TTC549 (cell line): ENCODE data around the gene TRIM4.
"Not testable (repeated sequence)": the region's sequence is repeated elsewhere in the genome, so short reads cannot be mapped to it uniquely, and the experiment has no call there.

ENCODE experiments used
- FAIRE-seq: peaks from 2 replicates; lab custom pipeline; 2012; peaks lifted over from hg19 to GRCh38; lab: Jason Lieb, UNC

TRIM4 gene

GRCh38 chr7:99919814-99920112 lies 433 bp upstream of the TRIM4 start:
- FAIRE-seq = no peak

- no peak for FAIRE-seq
Observed at GRCh38 chr7:99910976-99911375, 8.4 kb downstream of the TRIM4 start.

- FAIRE-seq = no peak
Observed at GRCh38 chr7:99901581-99901980, 17.7 kb downstream of the TRIM4 start.

GRCh38 chr7:99899830-99900519 lies 19.4 kb downstream of the TRIM4 start:
- FAIRE-seq = no peak

- no peak for FAIRE-seq
Observed at GRCh38 chr7:99898836-99899235, 20.5 kb downstream of the TRIM4 start.

GRCh38 chr7:99898023-99898357 lies 21.3 kb downstream of the TRIM4 start:
- no peak for FAIRE-seq

GRCh38 chr7:99897322-99898022 lies 21.9 kb downstream of the TRIM4 start:
- FAIRE-seq = no peak

- FAIRE-seq = no peak
Observed at GRCh38 chr7:99894738-99895137, 24.6 kb downstream of the TRIM4 start.

- FAIRE-seq = no peak
Observed at GRCh38 chr7:99893280-99893679, 26.1 kb downstream of the TRIM4 start.

GRCh38 chr7:99890348-99890747 lies 29.0 kb downstream of the TRIM4 start:
- not testable (repeated sequence) for FAIRE-seq

- not testable (repeated sequence) for FAIRE-seq
Observed at GRCh38 chr7:99888366-99888765, 31.0 kb downstream of the TRIM4 start.

- FAIRE-seq = no peak
Observed at GRCh38 chr7:99881370-99881769, 38.0 kb downstream of the TRIM4 start.

GRCh38 chr7:99876933-99877332 lies 42.4 kb downstream of the TRIM4 start, which contains the start of gene OR2AE1:
TSS of gene OR2AE1 (minus strand) at chr7:99877033. CDS start at chr7:99877033, 0 bp downstream.
- no peak for FAIRE-seq

GRCh38 chr7:99876491-99876890 lies 42.8 kb downstream of the TRIM4 start:
- FAIRE-seq = no peak

- FAIRE-seq = no peak
Observed at GRCh38 chr7:99868246-99868645, 51.1 kb downstream of the TRIM4 start.

GRCh38 chr7:99867477-99867876 lies 51.9 kb downstream of the TRIM4 start:
- FAIRE-seq = not testable (repeated sequence)

GRCh38 chr7:99863847-99864440 lies 55.4 kb downstream of the TRIM4 start:
- FAIRE-seq = no peak

GRCh38 chr7:99860281-99861127 lies 58.8 kb downstream of the TRIM4 start:
- no peak for FAIRE-seq

- no peak for FAIRE-seq
Observed at GRCh38 chr7:99855236-99855635, 64.1 kb downstream of the TRIM4 start.

GRCh38 chr7:99848420-99849216 lies 70.7 kb downstream of the TRIM4 start:
- no peak for FAIRE-seq

GRCh38 chr7:99844328-99844727 lies 75.0 kb downstream of the TRIM4 start:
- FAIRE-seq = no peak

GRCh38 chr7:99843808-99844207 lies 75.5 kb downstream of the TRIM4 start:
- no peak for FAIRE-seq
